A673 (cell line): Measurements from ENCODE around the gene TMEM61.

ENCODE experiments used
- CTCF ChIP-seq: fragments of 300-800, 200-600 bp; sonication (generic); conservative IDR thresholded peaks from 2 replicates; pipeline ENCODE4 v1.5.1; 2017; ENCODE audit warnings: low read depth, mild to moderate bottlenecking, antibody characterized with exemption, low read length, moderate library complexity, mixed read lengths
- EZH2 ChIP-seq: fragments of 200-600 bp; sonication (generic); IDR thresholded peaks from 2 replicates; pipeline ENCODE4 v1.6.1; 2017; ENCODE audit warnings: borderline replicate concordance, low read depth, mild to moderate bottlenecking, mixed read lengths, antibody characterized with exemption, low read length; ENCODE audit not compliant: poor library complexity, severe bottlenecking

- peak; percentile 55 for TF ChIP-seq CTCF
- no peak for TF ChIP-seq EZH2
Observed at GRCh38 chr1:54973205-54973921, 7.1 kb upstream of the TMEM61 start.
